Neural cell (in vitro differentiated cells): ENCODE results near the gene PIGQ. TPM values are rescaled to one million over a fixed set of nuclear protein-coding genes. Genes with fewer than 3 reads are reported as not detected.

Experiments
- H2AFZ ChIP-seq: fragments of 200-600, 300-800 bp; sonication (generic), shearing (Covaris generic); 2 replicates; pipeline ENCODE4 v1.6.0; 2014; ENCODE audit warnings: low read depth, mild to moderate bottlenecking, antibody characterized with exemption, low read length, moderate library complexity
- H3F3A ChIP-seq: fragments of 200-600 bp; shearing (Covaris generic); 2 replicates; pipeline ENCODE4 v1.6.1; 2016; ENCODE audit warnings: mild to moderate bottlenecking, moderate library complexity, mixed read lengths, antibody characterized with exemption, low read length; ENCODE audit not compliant: insufficient read depth, poor library complexity, severe bottlenecking
- H3K27ac ChIP-seq: fragments of 200-600, 300-800 bp; sonication (generic), shearing (Covaris generic); 2 replicates; pipeline ENCODE4 v1.5.1; 2014; ENCODE audit warnings: mild to moderate bottlenecking, low read length, moderate library complexity
- H3K27me3 ChIP-seq: fragments of 300-800, 200-600 bp; sonication (generic), shearing (Covaris generic); 2 replicates; pipeline ENCODE4 v1.6.0; 2014; ENCODE audit warnings: mild to moderate bottlenecking, low read depth, low read length, moderate library complexity; ENCODE audit not compliant: insufficient read depth
- H3K36me3 ChIP-seq: fragments of 300-800, 200-600 bp; sonication (generic), shearing (Covaris generic); 2 replicates; pipeline ENCODE4 v1.5.1; 2014; ENCODE audit warnings: mild to moderate bottlenecking, antibody characterized with exemption, low read length, moderate library complexity; ENCODE audit not compliant: insufficient read depth
- H3K4me2 ChIP-seq: fragments of 300-800, 200-600 bp; sonication (generic), shearing (Covaris generic); 2 replicates; pipeline ENCODE4 v1.6.0; 2014; ENCODE audit warnings: mild to moderate bottlenecking, low read length
- H3K4me3 ChIP-seq: fragments of 300-800, 200-600 bp; sonication (generic), shearing (Covaris generic); 2 replicates; pipeline ENCODE4 v1.5.1; 2014; ENCODE audit warnings: mild to moderate bottlenecking, low read length, moderate library complexity
- H3K79me2 ChIP-seq: fragments of 200-600 bp; shearing (Covaris generic); replicated peaks from 2 replicates; pipeline ENCODE4 v1.6.0; 2014; ENCODE audit warnings: mild to moderate bottlenecking, low read length, moderate library complexity; ENCODE audit not compliant: insufficient read depth
- H3K9ac ChIP-seq: fragments of 300-800, 200-600 bp; sonication (generic), shearing (Covaris generic); 2 replicates; pipeline ENCODE4 v1.6.1; 2016; ENCODE audit warnings: mild to moderate bottlenecking, low read length, mixed read lengths
- H3K9me2 ChIP-seq: fragments of 200-600 bp; shearing (Covaris generic); 2 replicates; pipeline ENCODE4 v1.6.1; 2016; ENCODE audit warnings: mild to moderate bottlenecking, low read length, mixed read lengths; ENCODE audit not compliant: insufficient read depth
- H3K9me3 ChIP-seq: fragments of 200-600, 300-800 bp; sonication (generic), shearing (Covaris generic); 2 replicates; pipeline ENCODE4 v1.6.1; 2016; ENCODE audit warnings: mild to moderate bottlenecking, mixed run types, low read length, moderate library complexity, mixed read lengths
- H4K20me1 ChIP-seq: fragments of 200-600 bp; shearing (Covaris generic); 2 replicates; pipeline ENCODE4 v1.6.1; 2016; ENCODE audit warnings: mild to moderate bottlenecking, mixed run types; ENCODE audit not compliant: insufficient read depth
- CTCF ChIP-seq: fragments of 450-650 bp; IDR thresholded peaks from 2 replicates; pipeline ENCODE4 v1.5.1; 2014; ENCODE audit warnings: antibody characterized with exemption, mild to moderate bottlenecking, moderate library complexity; ENCODE audit not compliant: poor library complexity, severe bottlenecking
- EP300 ChIP-seq: fragments of 450-650 bp; conservative IDR thresholded peaks from 2 replicates; pipeline ENCODE4 v1.6.1; 2014; ENCODE audit warnings: antibody characterized with exemption, mild to moderate bottlenecking, moderate library complexity; ENCODE audit not compliant: poor library complexity, severe bottlenecking
- EZH2 ChIP-seq: fragments of 200-600, 300-800 bp; shearing (Covaris generic), sonication (generic); IDR thresholded peaks from 2 replicates; pipeline ENCODE4 v1.6.1; 2014; ENCODE audit warnings: antibody characterized with exemption, low read length, borderline replicate concordance, mild to moderate bottlenecking; ENCODE audit not compliant: insufficient read depth, poor library complexity, severe bottlenecking
- MXI1 ChIP-seq: fragments of 450-650 bp; conservative IDR thresholded peaks from 2 replicates; pipeline ENCODE4 v1.6.1; 2014; ENCODE audit warnings: antibody characterized with exemption, mild to moderate bottlenecking; ENCODE audit not compliant: poor library complexity, severe bottlenecking
- POLR2AphosphoS5 ChIP-seq: IDR thresholded peaks from 2 replicates; pipeline ENCODE4 v1.6.1; 2012
- RAD21 ChIP-seq: fragments of 450-650 bp; conservative IDR thresholded peaks from 2 replicates; pipeline ENCODE4 v1.6.1; 2014; ENCODE audit warnings: antibody characterized with exemption, mild to moderate bottlenecking, moderate library complexity
- REST ChIP-seq: IDR thresholded peaks from 2 replicates; pipeline ENCODE4 v1.6.1; 2012; ENCODE audit warnings: borderline replicate concordance
- SMC3 ChIP-seq: fragments of 450-650 bp; conservative IDR thresholded peaks from 2 replicates; pipeline ENCODE4 v1.6.1; 2014; ENCODE audit warnings: antibody characterized with exemption, mild to moderate bottlenecking, moderate library complexity; ENCODE audit not compliant: poor library complexity
- TAF1 ChIP-seq: IDR thresholded peaks from 2 replicates; pipeline ENCODE4 v1.6.1; 2012; ENCODE audit warnings: low read depth
- polyA plus RNA-seq: library from polyadenylated mRNA; depleted of rRNA; stranded (reverse); fragments of >200 nt; gene quantifications from 2 replicates; pipeline ENCODE4 v1.2.3, GENCODE V29; 2014

The PIGQ gene
- polyA plus RNA-seq, 1 donor from 2014 or later: 69.2 TPM

GRCh38 chr16:536746-537145 is 33.0 kb upstream of the PIGQ start:
- Histone ChIP-seq H3K4me2 (no peak overlapping the region), H3K27ac (no peak overlapping the region), H4K20me1 (no peaks in the 10 kb centered on the region), H3K36me3 (no peaks in the 10 kb centered on the region), H2AFZ (no peak overlapping the region), H3F3A (no peaks in the 10 kb centered on the region), H3K4me3 (no peak overlapping the region), H3K9ac (no peak overlapping the region), H3K9me3 (no peaks in the 10 kb centered on the region), H3K9me2 (no peaks in the 10 kb centered on the region), H3K79me2 (no peaks in the 10 kb centered on the region), H3K27me3 (no peaks in the 10 kb centered on the region)
- no peak for TF ChIP-seq SMC3

- H4K20me1 ChIP-seq: no peaks in the 10 kb centered on the region
- H3K9me2 ChIP-seq: no peaks in the 10 kb centered on the region
- H3K4me3 ChIP-seq: no peak overlapping the region
- no peaks in the 10 kb centered on the region for H3K79me2 ChIP-seq
- no peak overlapping the region for H3K27ac ChIP-seq
- no peaks in the 10 kb centered on the region for H3K9me3 ChIP-seq
- no peak overlapping the region for H2AFZ ChIP-seq
- H3K36me3 ChIP-seq: no peaks in the 10 kb centered on the region
- H3F3A ChIP-seq: no peaks in the 10 kb centered on the region
- TF ChIP-seq POLR2AphosphoS5: no peak
- TF ChIP-seq REST: no peak
- TF ChIP-seq EZH2: no peak
- TF ChIP-seq RAD21: no peak
- no peak for TF ChIP-seq CTCF
- no peak for TF ChIP-seq MXI1
- TF ChIP-seq TAF1: no peak
- TF ChIP-seq SMC3: no peak
- TF ChIP-seq EP300: no peak
- no peak overlapping the region for H3K9ac ChIP-seq
- no peak overlapping the region for H3K4me2 ChIP-seq
- H3K27me3 ChIP-seq: no peaks in the 10 kb centered on the region
Measured at GRCh38 chr16:537415-538335, 32.1 kb upstream of the PIGQ start.
